Neural cell (in vitro differentiated cells): ENCODE data around the gene ZNF555.

Experiments
- EZH2 ChIP-seq: fragments of 200-600, 300-800 bp; shearing (Covaris generic), sonication (generic); IDR thresholded peaks from 2 replicates; pipeline ENCODE4 v1.6.1; 2014; ENCODE audit warnings: antibody characterized with exemption, low read length, borderline replicate concordance, mild to moderate bottlenecking; ENCODE audit not compliant: insufficient read depth, poor library complexity, severe bottlenecking
- POLR2AphosphoS5 ChIP-seq: IDR thresholded peaks from 2 replicates; pipeline ENCODE4 v1.6.1; 2012
- RAD21 ChIP-seq: fragments of 450-650 bp; conservative IDR thresholded peaks from 2 replicates; pipeline ENCODE4 v1.6.1; 2014; ENCODE audit warnings: antibody characterized with exemption, mild to moderate bottlenecking, moderate library complexity
- SMC3 ChIP-seq: fragments of 450-650 bp; conservative IDR thresholded peaks from 2 replicates; pipeline ENCODE4 v1.6.1; 2014; ENCODE audit warnings: antibody characterized with exemption, mild to moderate bottlenecking, moderate library complexity; ENCODE audit not compliant: poor library complexity
- TAF1 ChIP-seq: IDR thresholded peaks from 2 replicates; pipeline ENCODE4 v1.6.1; 2012; ENCODE audit warnings: low read depth
- TF ChIP-seq, protein P1 (sequence below): fragments of 450-650 bp; IDR thresholded peaks from 2 replicates; pipeline ENCODE4 v1.5.1; 2014; ENCODE audit warnings: antibody characterized with exemption, mild to moderate bottlenecking, moderate library complexity; ENCODE audit not compliant: poor library complexity, severe bottlenecking
- TF ChIP-seq, protein P2 (sequence below): IDR thresholded peaks from 2 replicates; pipeline ENCODE4 v1.6.1; 2012; ENCODE audit warnings: borderline replicate concordance

DNA sequence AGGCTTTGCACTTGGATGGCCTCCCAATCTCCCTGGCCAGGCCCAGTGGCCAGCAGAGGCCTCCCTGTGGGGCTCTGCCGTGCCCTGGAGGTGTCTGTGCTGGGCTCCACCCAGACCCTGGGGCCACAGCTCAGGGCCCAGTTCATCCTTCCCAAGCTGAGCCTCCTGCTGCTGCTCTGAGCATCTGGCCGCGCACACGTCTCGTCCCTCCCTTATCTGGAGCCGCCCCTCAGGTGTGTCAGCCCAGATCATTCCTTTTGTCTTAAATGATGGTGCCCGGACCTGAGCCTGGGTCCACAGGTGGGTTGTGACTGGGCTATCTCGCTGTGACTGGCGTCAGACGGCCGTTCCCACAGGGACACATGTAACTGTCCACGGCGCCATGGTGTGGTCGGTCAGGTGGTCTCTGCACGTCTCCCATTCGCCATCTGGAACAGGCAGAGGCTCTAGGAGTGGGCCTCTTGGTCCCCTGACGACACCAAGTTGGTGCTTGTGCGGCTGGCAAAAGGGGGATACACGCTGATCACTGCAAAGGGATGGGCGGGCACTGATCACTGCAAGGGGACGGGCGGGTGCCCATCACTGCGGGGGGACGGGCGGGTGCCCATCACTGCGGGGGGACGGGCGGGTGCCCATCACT, 35.9 kb upstream of the ZNF555 start:
- TF ChIP-seq, protein P1, sequence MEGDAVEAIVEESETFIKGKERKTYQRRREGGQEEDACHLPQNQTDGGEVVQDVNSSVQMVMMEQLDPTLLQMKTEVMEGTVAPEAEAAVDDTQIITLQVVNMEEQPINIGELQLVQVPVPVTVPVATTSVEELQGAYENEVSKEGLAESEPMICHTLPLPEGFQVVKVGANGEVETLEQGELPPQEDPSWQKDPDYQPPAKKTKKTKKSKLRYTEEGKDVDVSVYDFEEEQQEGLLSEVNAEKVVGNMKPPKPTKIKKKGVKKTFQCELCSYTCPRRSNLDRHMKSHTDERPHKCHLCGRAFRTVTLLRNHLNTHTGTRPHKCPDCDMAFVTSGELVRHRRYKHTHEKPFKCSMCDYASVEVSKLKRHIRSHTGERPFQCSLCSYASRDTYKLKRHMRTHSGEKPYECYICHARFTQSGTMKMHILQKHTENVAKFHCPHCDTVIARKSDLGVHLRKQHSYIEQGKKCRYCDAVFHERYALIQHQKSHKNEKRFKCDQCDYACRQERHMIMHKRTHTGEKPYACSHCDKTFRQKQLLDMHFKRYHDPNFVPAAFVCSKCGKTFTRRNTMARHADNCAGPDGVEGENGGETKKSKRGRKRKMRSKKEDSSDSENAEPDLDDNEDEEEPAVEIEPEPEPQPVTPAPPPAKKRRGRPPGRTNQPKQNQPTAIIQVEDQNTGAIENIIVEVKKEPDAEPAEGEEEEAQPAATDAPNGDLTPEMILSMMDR: no peak
- TF ChIP-seq RAD21 (no peak), POLR2AphosphoS5 (no peak), TAF1 (no peak), EZH2 (no peak), SMC3 (no peak)
- TF ChIP-seq, protein P2, sequence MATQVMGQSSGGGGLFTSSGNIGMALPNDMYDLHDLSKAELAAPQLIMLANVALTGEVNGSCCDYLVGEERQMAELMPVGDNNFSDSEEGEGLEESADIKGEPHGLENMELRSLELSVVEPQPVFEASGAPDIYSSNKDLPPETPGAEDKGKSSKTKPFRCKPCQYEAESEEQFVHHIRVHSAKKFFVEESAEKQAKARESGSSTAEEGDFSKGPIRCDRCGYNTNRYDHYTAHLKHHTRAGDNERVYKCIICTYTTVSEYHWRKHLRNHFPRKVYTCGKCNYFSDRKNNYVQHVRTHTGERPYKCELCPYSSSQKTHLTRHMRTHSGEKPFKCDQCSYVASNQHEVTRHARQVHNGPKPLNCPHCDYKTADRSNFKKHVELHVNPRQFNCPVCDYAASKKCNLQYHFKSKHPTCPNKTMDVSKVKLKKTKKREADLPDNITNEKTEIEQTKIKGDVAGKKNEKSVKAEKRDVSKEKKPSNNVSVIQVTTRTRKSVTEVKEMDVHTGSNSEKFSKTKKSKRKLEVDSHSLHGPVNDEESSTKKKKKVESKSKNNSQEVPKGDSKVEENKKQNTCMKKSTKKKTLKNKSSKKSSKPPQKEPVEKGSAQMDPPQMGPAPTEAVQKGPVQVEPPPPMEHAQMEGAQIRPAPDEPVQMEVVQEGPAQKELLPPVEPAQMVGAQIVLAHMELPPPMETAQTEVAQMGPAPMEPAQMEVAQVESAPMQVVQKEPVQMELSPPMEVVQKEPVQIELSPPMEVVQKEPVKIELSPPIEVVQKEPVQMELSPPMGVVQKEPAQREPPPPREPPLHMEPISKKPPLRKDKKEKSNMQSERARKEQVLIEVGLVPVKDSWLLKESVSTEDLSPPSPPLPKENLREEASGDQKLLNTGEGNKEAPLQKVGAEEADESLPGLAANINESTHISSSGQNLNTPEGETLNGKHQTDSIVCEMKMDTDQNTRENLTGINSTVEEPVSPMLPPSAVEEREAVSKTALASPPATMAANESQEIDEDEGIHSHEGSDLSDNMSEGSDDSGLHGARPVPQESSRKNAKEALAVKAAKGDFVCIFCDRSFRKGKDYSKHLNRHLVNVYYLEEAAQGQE: no peak
